ENCODE results near the gene TMEM178B. TPM values are rescaled to one million over a fixed set of nuclear protein-coding genes. Genes with fewer than 3 reads are reported as not detected.
A peak's percentile ranks its signal among the peaks of the same experiment; 100 is the strongest.

The TMEM178B gene
- total and polyA plus RNA-seq, 2 of the 13 experiments (the other 11 are each of a cell fraction or from before 2014, with no cell fraction given), result 0.01 to 0.02 TPM

DNA sequence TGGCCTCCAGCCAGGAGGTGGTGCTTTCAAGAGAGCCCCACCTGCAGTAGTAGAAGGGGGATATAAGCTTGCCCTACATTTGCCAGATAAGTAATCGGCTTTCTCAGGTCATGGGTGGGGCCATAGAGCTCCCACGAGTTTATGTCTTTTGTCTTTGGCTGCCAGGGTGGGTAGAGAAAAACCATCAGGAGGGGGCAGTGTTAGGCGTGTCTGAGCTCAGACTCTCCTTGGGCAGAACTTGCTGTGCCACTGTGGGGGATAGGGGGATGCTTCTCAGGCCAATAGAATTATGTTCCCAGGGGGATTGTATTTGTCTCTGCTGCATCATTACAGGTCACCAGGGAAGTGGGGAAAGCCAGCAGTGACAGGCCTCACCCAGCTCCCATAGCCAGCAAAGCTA lies 46.8 kb upstream of the TMEM178B start:
- Histone ChIP-seq H3K27ac (ENCODE audit: extremely low read length, insufficient read depth, low read length) (no peak overlapping the region), H4K20me1 (ENCODE audit: insufficient read depth, low read length) (no peaks in the 10 kb centered on the region), H3K36me3 (replicated peaks in 1 of 2; ENCODE audit: control insufficient read depth in 1 of 2, insufficient read depth in 2 of 2, low read length in 2 of 2) (no peaks in the 10 kb centered on the region), H2AFZ (ENCODE audit: low read length) (no peak overlapping the region), H3K79me2 (ENCODE audit: insufficient read depth, low read length) (no peaks in the 10 kb centered on the region), H3K4me3 (replicated peaks in 1 of 3; ENCODE audit: insufficient read depth in 1 of 3, low read depth in 2 of 3, low read length in 3 of 3) (no peak overlapping the region), H3K4me2 (ENCODE audit: low read depth, low read length) (no peak overlapping the region), H3K27me3 (ENCODE audit: control insufficient read depth in 1 of 2, insufficient read depth in 2 of 2, low read length in 2 of 2) (no peaks in the 10 kb centered on the region), H3K9ac (ENCODE audit: insufficient read depth, low read depth, low read length) (no peak overlapping the region), H3K9me3 (ENCODE audit: low read length) (0 out of 2 replicates have a peak, but pooled peaks cover 10% of the 10 kb centered on the region), H3K4me1 (ENCODE audit: insufficient read depth, low read length) (no peaks in the 10 kb centered on the region)
- TF ChIP-seq STAG1 (CRISPR knock-in tag; IDR thresholded peaks at IDR 0.05), result peak; percentile 36; the same call in 1 of the 2 replicates
- TF ChIP-seq SMC3 (IDR thresholded peaks at IDR 0.05; ENCODE audit: low read length), result peak; percentile 33; the same call in 1 of the 2 replicates
- TF ChIP-seq, protein P1, sequence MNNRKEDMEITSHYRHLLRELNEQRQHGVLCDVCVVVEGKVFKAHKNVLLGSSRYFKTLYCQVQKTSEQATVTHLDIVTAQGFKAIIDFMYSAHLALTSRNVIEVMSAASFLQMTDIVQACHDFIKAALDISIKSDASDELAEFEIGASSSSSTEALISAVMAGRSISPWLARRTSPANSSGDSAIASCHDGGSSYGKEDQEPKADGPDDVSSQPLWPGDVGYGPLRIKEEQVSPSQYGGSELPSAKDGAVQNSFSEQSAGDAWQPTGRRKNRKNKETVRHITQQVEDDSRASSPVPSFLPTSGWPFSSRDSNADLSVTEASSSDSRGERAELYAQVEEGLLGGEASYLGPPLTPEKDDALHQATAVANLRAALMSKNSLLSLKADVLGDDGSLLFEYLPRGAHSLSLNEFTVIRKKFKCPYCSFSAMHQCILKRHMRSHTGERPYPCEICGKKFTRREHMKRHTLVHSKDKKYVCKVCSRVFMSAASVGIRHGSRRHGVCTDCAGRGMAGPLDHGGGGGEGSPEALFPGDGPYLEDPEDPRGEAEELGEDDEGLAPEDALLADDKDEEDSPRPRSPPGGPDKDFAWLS (CRISPR knock-in tag; IDR thresholded peaks at IDR 0.05; ENCODE audit: borderline replicate concordance), result no peak
- TF ChIP-seq, protein P2, sequence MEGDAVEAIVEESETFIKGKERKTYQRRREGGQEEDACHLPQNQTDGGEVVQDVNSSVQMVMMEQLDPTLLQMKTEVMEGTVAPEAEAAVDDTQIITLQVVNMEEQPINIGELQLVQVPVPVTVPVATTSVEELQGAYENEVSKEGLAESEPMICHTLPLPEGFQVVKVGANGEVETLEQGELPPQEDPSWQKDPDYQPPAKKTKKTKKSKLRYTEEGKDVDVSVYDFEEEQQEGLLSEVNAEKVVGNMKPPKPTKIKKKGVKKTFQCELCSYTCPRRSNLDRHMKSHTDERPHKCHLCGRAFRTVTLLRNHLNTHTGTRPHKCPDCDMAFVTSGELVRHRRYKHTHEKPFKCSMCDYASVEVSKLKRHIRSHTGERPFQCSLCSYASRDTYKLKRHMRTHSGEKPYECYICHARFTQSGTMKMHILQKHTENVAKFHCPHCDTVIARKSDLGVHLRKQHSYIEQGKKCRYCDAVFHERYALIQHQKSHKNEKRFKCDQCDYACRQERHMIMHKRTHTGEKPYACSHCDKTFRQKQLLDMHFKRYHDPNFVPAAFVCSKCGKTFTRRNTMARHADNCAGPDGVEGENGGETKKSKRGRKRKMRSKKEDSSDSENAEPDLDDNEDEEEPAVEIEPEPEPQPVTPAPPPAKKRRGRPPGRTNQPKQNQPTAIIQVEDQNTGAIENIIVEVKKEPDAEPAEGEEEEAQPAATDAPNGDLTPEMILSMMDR (CRISPR knock-in tag; IDR thresholded peaks at IDR 0.05), result peak; percentile 37
- BruUV-seq (replicated peaks), result no TSS peak
- in situ Hi-C loops (cut with HindIII; ENCODE audit: extremely low pct_ligation_motif_present, low pct_unique_long_range_greater_than_20kb) (no loop called here), intact Hi-C loops (cut with micrococcal nuclease; ENCODE audit: unreplicated experiment) (loop anchor here (1.0 kb wide), 2 partner anchors 204 to 506 kb away; no protein-coding TSS in a partner anchor)
- DNase-seq (ENCODE audit: low spot score) (no peak), FAIRE-seq (no peak), ATAC-seq (peak; percentile 67)
- WGBS (ENCODE audit: low lambda C conversion rate), result 7% methylated on average over 3 of the region's 3 CpGs
- CTCF ChIA-PET (ENCODE audit: low intra/inter-chr PET ratio, low total read pairs), result interaction anchor here (1.3 kb wide), 1 partner anchor 506 kb away, joined by 3 read pairs; no protein-coding TSS in a partner anchor
- POLR2A ChIA-PET, result interaction anchor here (1.0 kb wide), 1 partner anchor 12 kb away, joined by 5 read pairs; the partner anchor contains the start of gene MRPS33

Data from HepG2 (cell line).